SK-N-SH treated with all-trans-retinoic acid at 6 μM for 48 hours (cell line): ENCODE data around the gene TLE4.

Source experiments
- BACH2 ChIP-seq: fragments of 250-450 bp; sonication (Bioruptor Pico); IDR thresholded peaks from 2 replicates; pipeline ENCODE4 v1.9.0; 2021; ENCODE audit warnings: mild to moderate bottlenecking, borderline replicate concordance
- ESRRG ChIP-seq: fragments of 250-450 bp; sonication (Bioruptor Pico); IDR thresholded peaks from 2 replicates; pipeline ENCODE4 v1.6.1; 2021; ENCODE audit warnings: mild to moderate bottlenecking
- GLIS3 ChIP-seq: fragments of 250-450 bp; sonication (Bioruptor Pico); IDR thresholded peaks from 2 replicates; pipeline ENCODE4 v1.5.0; 2020; ENCODE audit warnings: mild to moderate bottlenecking, moderate library complexity
- ISL1 ChIP-seq: fragments of 250-450 bp; sonication (Bioruptor Pico); IDR thresholded peaks from 2 replicates; pipeline ENCODE4 v2.1.2; 2022; ENCODE audit warnings: mild to moderate bottlenecking, moderate library complexity
- RARB ChIP-seq: fragments of 250-450 bp; sonication (Bioruptor Pico); IDR thresholded peaks from 2 replicates; pipeline ENCODE4 v1.8.0; 2021; ENCODE audit warnings: mild to moderate bottlenecking, moderate library complexity
- TCF4 ChIP-seq: fragments of 250-450 bp; sonication (Bioruptor Pico); IDR thresholded peaks from 2 replicates; pipeline ENCODE4 v1.8.0; 2021; ENCODE audit warnings: mild to moderate bottlenecking, moderate library complexity, borderline replicate concordance
- ZC3H10 ChIP-seq: fragments of 250-450 bp; sonication (Bioruptor Pico); IDR thresholded peaks from 2 replicates; pipeline ENCODE4 v1.5.1; 2021; ENCODE audit warnings: mild to moderate bottlenecking, moderate library complexity
- ZFP30 ChIP-seq: fragments of 450-650 bp; formaldehyde crosslinking; IDR thresholded peaks from 2 replicates; pipeline ENCODE4 v1.5.0; 2022; ENCODE audit warnings: mild to moderate bottlenecking, moderate library complexity
- ZNF565 ChIP-seq: fragments of 450-650 bp; formaldehyde crosslinking; conservative IDR thresholded peaks from 2 replicates; pipeline ENCODE4 v1.5.0; 2020; ENCODE audit warnings: low read depth, mild to moderate bottlenecking, moderate library complexity

DNA sequence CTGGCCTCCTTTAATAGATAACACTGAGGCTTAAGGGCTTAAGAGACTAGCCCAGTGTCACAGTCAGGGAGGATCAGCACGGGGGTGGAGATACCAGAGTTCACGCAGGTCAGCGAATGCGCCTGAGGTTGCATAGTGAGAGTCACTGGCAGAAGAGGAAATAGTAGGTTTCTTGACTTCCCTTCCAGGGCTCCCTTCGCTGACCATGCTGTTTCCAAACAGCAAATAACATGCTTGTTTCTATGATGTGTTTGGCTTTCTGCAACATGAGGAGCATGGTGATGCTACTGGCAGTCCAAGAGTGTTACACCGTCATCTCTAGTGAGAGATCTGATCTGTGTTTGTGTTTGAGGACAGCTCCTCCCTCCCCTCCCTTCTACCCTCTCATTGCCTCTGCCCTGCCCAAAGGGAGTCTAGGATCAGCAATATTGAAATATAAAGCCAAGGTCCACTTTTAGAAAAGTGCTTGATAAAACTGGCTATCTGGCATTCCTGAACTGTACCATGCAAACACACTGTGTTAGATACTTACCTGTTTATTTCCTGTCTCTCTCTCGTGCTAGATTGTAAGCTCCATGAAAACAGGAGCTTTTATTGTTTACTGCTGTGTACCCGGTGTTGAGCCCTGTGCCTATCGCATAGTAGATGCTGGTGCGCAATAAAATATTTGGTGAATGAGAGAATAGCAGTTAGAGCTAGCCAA lies 12.3 kb downstream of the TLE4 start:
- TF ChIP-seq ZC3H10 (no peak), BACH2 (no peak), ZFP30 (no peak), ISL1 (CRISPR knock-in tag) (no peak), ESRRG (CRISPR knock-in tag) (no peak), ZNF565 (CRISPR knock-in tag) (no peak), RARB (CRISPR knock-in tag) (no peak), TCF4 (CRISPR knock-in tag) (no peak), GLIS3 (no peak)
